ENCODE measurements around the gene RBP5. TPM values are rescaled to one million over a fixed set of nuclear protein-coding genes. Genes with fewer than 3 reads are reported as not detected.

Gene RBP5
- total RNA-seq, 4 donors from 2014 or later: 0.46 to 5.0 (median 0.91) TPM

DNA sequence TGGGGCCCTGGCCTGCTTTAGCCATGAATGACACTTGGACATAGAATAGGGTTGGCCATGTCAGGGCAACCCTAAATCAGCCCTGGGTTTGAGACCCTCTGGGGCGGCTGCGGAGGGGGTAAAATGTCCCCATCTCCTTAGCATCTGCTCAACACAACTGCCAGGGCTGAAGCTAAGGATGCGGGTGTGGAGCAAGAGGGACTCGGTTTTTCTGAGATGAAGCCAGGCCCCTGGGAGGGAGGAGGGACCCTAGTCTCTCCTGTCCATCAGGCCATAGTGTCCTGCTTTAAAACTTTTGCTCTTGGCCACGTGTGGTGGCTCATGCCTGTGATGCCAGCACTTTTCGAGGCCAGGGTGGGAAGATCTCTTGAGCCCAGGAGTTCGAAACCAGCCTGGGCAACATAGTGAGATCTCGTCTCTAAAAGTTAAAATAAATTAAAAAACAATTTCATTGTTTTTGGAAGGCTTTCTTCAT, 35.7 kb downstream of the RBP5 start:
- DNase-seq (ENCODE audit: extremely low spot score): no peak
- TF ChIP-seq EP300 (IDR thresholded peaks at IDR 0.05) (no peak), POLR2AphosphoS5 (IDR thresholded peaks at IDR 0.05) (no peak), POLR2A (IDR thresholded peaks at IDR 0.05; ENCODE audit: low read depth) (no peak)
- TF ChIP-seq, protein P1, sequence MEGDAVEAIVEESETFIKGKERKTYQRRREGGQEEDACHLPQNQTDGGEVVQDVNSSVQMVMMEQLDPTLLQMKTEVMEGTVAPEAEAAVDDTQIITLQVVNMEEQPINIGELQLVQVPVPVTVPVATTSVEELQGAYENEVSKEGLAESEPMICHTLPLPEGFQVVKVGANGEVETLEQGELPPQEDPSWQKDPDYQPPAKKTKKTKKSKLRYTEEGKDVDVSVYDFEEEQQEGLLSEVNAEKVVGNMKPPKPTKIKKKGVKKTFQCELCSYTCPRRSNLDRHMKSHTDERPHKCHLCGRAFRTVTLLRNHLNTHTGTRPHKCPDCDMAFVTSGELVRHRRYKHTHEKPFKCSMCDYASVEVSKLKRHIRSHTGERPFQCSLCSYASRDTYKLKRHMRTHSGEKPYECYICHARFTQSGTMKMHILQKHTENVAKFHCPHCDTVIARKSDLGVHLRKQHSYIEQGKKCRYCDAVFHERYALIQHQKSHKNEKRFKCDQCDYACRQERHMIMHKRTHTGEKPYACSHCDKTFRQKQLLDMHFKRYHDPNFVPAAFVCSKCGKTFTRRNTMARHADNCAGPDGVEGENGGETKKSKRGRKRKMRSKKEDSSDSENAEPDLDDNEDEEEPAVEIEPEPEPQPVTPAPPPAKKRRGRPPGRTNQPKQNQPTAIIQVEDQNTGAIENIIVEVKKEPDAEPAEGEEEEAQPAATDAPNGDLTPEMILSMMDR (IDR thresholded peaks at IDR 0.05): no peak
- H3K27ac ChIP-seq (replicated peaks in 1 of 4): peak overlapping the region; percentile 81 to 88 (median 85)
- no peaks in the 10 kb centered on the region for H3K27me3 ChIP-seq
- intact Hi-C loops (cut with DNase I): loop anchor here (1.0 to 2.0 kb wide), 2 partner anchors 16 to 33 kb away; partner anchors contain the start of genes C1RL and C1S
- no peaks in the 10 kb centered on the region for H3K9me3 ChIP-seq
- H3K4me1 ChIP-seq: peaks cover 19 to 61% (median 54%) of the 10 kb centered on the region in 4 donors
- peaks cover 8 to 36% (median 20%) of the 10 kb centered on the region in 4 donors for H3K36me3 ChIP-seq
- 76% methylated on average over 6 of the region's 8 CpGs for WGBS
- peak overlapping the region in 2 of 4 donors; percentile 53 to 75 for H3K4me3 ChIP-seq

DNA sequence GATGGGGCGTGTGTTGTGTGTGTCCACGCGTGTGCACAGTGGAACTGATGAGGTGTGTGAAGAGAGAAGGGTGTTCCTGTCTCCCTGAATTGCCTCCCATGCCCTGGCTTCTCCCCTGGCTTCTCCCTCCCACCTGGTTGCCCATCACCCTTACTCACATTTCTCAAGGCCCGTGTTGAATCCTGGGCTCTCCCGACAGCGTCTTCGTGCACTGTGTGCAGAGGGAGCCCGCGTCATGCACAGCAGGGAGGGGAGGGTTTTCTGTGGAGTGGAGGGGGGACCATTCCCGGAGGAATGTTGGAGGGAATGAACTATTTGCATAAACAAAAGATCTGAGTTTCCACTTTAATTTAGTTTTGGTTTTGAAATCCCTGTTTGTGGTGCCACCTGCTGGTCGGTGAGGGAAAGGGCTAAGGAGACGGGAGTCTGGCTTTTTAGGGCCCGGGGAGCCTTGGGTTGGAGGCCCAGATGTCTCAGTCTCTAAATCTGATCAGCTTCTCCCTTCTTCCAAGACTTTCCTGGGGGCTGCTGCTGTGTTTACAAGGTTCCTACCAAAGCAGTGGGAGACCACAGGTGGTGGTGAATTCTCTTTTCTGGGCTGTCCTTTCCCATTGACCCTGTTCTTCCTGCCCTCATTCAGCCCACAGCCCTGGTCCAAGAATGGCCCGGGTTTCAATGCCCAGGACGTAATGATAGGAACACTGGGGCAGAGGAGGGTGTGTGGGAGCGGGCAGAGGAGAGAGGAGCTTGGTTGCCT, 36.3 kb downstream of the RBP5 start, which contains the start of gene C1R:
C1R (minus strand) TSS at position 217 of the 757 bp plus-strand sequence; CDS start at position 160, 57 bp downstream.
- TF ChIP-seq, protein P1 (IDR thresholded peaks at IDR 0.05): peak; percentile 91 to 95 (median 94)
- TF ChIP-seq POLR2A (IDR thresholded peaks at IDR 0.05; ENCODE audit: low read depth) (peak; percentile 68), EP300 (IDR thresholded peaks at IDR 0.05) (no peak), POLR2AphosphoS5 (IDR thresholded peaks at IDR 0.05) (peak; percentile 82 to 95)
- Histone ChIP-seq H3K4me3 (peak within 1 kb of the TSS; percentile 53 to 75 (median 61)), H3K4me1 (peaks cover 19 to 61% (median 54%) of the 10 kb centered on the region in 4 donors), H3K9me3 (no peaks in the 10 kb centered on the region), H3K36me3 (peaks cover 14 to 36% (median 23%) of the 10 kb centered on the region in 4 donors), H3K27me3 (no peaks in the 10 kb centered on the region), H3K27ac (replicated peaks in 1 of 4) (peak within 1 kb of the TSS; percentile 81 to 88 (median 85))
- DNase-seq (ENCODE audit: extremely low spot score): peak; percentile 96
- intact Hi-C loops (cut with DNase I): loop anchor here (1.0 to 2.0 kb wide), 2 partner anchors 16 to 32 kb away; partner anchors contain the start of genes C1RL and C1S
- WGBS: 19% methylated on average over 16 of the region's 16 CpGs

DNA sequence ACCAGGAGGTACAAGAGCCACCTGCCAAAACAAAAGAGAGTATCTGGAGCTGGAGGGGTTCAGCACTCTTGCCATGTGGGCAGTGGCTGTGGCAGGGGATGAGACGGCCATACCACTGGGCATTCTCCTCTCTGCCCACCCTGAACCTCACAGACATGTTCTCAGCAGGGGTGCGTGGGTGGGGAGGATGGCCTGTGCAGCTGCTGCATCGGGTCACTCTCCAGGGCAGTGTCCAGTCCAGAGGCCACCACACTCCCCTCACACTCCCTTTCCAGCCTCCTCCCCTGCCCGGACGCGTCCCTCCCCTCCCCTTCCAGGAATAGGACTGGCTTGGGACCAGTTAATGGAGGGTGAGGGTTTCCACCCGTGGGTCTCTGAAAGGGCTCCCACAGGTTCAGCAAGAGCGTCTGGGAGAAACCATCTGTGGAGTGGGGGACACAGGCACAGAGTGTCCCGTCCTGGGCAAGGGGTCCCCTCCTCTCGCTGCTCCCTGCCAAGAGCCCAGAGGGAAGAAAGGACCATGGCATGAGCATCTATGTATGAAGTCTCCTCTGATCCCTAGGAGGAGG, 36.9 kb downstream of the RBP5 start:
- Histone ChIP-seq H3K4me3 (peak overlapping the region; percentile 53 to 75 (median 61)), H3K27me3 (no peaks in the 10 kb centered on the region), H3K27ac (replicated peaks in 1 of 4) (peak overlapping the region; percentile 81 to 88 (median 85)), H3K36me3 (peaks cover 15 to 38% (median 25%) of the 10 kb centered on the region in 4 donors), H3K9me3 (no peaks in the 10 kb centered on the region), H3K4me1 (peaks cover 19 to 61% (median 54%) of the 10 kb centered on the region in 4 donors)
- TF ChIP-seq POLR2A (IDR thresholded peaks at IDR 0.05; ENCODE audit: low read depth): no peak
- TF ChIP-seq EP300 (IDR thresholded peaks at IDR 0.05): peak; percentile 22
- intact Hi-C loops (cut with DNase I): loop anchor here (1.0 to 2.0 kb wide), 2 partner anchors 17 to 31 kb away; partner anchors contain the start of genes C1RL and C1S
- 39% methylated on average over 3 of the region's 10 CpGs for WGBS
- no peak for DNase-seq (ENCODE audit: extremely low spot score)

DNA sequence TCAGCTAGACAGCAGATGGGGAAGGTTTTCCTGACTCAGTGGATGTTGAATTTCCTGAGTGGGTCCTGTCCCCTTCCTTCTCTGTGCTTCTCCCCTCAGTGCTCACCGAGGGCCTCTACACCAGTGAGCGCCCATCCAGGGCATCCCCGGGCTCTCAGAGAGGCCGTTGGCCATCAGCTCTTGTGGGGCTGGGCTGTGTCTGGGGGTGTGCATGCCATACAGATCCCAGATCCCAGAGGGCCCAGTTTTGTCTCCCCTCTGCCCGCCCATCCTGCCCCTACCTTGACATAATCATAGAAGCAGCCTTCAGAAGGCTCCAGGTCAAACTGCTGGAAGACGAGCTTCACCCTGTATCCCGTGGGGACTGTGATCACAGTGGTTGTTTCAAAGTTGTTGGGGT, 37.5 kb downstream of the RBP5 start:
- H3K36me3 ChIP-seq: peaks cover 15 to 42% (median 28%) of the 10 kb centered on the region in 4 donors
- no peaks in the 10 kb centered on the region for H3K27me3 ChIP-seq
- no peak for DNase-seq (ENCODE audit: extremely low spot score)
- H3K9me3 ChIP-seq: no peaks in the 10 kb centered on the region
- TF ChIP-seq, protein P1 (IDR thresholded peaks at IDR 0.05): no peak
- TF ChIP-seq EP300 (IDR thresholded peaks at IDR 0.05): no peak
- TF ChIP-seq POLR2AphosphoS5 (IDR thresholded peaks at IDR 0.05): no peak
- TF ChIP-seq POLR2A (IDR thresholded peaks at IDR 0.05; ENCODE audit: low read depth): no peak
- peaks cover 19 to 61% (median 54%) of the 10 kb centered on the region in 4 donors for H3K4me1 ChIP-seq
- WGBS: 87% methylated on average over 4 of the region's 7 CpGs
- intact Hi-C loops (cut with DNase I): no loop called here
- H3K27ac ChIP-seq (replicated peaks in 1 of 4): peak overlapping the region; percentile 81 to 88 (median 85)
- H3K4me3 ChIP-seq: peak overlapping the region; percentile 53 to 75 (median 61)

All from esophagus muscularis mucosa (tissue), 4 donors.